GM08714 (cell line): ENCODE measurements around the gene RAB11FIP2.
"Not testable (repeated sequence)": the region's sequence is repeated elsewhere in the genome, so short reads cannot be mapped to it uniquely, and the experiment has no call there.

Experiments
- H3K4me3 ChIP-seq: fragments of 200-500 bp; sonication (Bioruptor generic); 2 replicates; pipeline ENCODE4 v1.5.1; 2014; ENCODE audit warnings: mild to moderate bottlenecking, low read length, inconsistent platforms
- ZNF274 ChIP-seq: IDR thresholded peaks from 2 replicates; pipeline ENCODE4 v1.6.1; 2012; ENCODE audit warnings: mild to moderate bottlenecking, low read depth, low read length

Gene RAB11FIP2, protein sequence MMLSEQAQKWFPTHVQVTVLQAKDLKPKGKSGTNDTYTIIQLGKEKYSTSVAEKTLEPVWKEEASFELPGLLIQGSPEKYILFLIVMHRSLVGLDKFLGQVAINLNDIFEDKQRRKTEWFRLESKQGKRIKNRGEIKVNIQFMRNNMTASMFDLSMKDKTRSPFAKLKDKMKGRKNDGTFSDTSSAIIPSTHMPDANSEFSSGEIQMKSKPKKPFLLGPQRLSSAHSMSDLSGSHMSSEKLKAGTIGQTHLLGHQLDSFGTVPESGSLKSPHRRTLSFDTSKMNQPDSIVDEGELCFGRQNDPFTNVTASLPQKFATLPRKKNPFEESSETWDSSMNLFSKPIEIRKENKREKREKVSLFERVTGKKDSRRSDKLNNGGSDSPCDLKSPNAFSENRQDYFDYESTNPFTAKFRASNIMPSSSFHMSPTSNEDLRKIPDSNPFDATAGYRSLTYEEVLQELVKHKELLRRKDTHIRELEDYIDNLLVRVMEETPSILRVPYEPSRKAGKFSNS

DNA sequence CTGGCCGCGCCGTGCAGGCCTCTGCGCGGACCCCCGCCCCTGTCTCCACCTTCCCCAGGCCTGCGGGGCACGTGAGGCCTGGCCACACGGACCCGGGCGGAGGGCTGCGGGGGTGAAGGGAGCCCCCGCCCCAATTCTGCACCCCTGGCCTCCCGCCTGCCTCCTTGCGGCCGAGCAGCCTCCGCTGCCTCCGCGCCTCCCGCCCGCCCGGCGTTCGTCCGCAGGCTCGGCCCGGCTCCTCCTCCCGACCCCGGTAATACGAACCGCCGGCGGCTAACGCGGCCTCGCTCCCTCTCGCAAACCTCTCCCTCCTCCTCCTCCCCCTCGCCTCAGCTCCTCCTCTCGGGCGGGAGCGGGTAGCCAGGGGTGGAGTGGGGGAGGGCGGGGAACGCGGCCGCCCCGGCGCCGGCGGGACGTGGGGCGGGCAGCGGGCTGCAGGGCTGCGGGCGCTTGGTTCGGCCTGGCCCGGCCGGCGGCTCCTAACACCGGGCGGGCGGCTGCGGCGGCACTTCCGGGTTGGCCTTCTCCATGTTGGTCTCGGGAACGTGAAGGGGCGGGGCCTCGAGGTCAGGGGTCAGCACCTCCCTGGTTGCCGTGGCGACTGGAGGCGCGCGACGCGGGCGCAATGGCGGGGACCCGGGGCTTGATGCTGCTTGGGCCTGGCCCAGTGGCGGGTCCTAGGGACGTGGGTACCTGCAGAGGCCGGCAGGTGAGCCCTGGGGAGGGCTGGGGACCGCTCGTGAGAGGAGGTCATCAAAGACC, at the start of gene RAB11FIP2:
RAB11FIP2 (minus strand) TSS at position 547 of the 762 bp plus-strand sequence. CDS start 778 bp downstream, outside the sequence.
- H3K4me3 ChIP-seq: peak within 1 kb of the TSS; percentile 78
- TF ChIP-seq ZNF274: no peak

DNA sequence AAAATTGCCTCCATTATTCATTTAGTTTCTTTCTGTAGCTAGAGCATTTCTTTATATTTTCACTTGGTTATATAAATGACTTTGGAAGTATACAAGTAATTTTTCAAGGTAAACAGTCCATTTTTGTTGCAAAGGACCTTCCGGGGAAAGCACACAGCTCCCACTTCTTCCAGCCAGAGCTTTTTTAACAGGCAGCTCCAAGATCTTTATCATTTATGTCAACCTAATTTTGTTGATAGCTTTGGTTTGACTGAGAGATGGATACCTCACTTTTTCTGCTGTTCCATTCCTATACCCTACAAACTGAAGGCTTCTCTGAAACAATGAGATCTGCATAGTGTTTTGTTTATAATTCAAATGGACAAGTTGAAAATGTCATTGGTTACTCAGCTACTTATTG, 49.3 kb upstream of the RAB11FIP2 start:
- no peak overlapping the region for H3K4me3 ChIP-seq
- no peak for TF ChIP-seq ZNF274

DNA sequence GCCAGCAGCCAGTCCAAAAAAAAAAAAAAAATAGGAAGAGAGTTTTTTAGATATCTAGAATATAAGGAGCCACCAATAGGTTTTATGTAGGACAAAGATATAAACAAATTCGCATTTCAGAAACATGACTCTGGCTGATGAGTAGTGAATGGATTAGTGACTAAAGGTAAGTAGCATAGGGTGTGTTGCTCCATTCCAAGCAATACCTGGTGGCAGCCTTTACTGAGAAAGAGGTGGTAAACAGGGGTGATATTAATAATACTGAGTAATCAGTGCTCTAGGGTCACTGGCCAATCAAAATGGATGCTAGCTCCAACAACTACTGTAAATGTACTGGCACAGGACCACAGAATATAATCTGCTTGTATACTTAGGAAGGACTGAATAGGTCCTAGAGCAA, 45.5 kb upstream of the RAB11FIP2 start:
- no peak for TF ChIP-seq ZNF274
- H3K4me3 ChIP-seq: no peak overlapping the region

DNA sequence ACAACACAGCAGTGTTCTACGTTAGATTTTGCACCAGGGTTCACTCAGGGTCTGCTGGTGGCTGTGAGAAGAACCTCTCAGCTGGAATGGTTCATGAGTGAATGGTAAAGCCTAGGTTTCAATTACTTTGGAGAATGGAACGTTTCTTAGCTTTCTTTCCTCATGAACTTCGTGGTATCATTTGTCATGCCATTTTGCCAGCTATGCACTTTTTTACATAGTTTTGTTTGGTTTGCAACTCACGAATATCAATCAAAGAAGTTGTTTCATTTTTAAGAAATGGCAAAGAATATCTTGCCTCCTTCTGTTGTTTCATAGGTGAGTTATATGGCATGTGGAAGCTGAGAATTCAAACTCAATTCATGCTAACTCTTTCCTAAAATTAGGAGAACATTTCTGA, 34.1 kb upstream of the RAB11FIP2 start:
- no peak overlapping the region for H3K4me3 ChIP-seq
- no peak for TF ChIP-seq ZNF274

DNA sequence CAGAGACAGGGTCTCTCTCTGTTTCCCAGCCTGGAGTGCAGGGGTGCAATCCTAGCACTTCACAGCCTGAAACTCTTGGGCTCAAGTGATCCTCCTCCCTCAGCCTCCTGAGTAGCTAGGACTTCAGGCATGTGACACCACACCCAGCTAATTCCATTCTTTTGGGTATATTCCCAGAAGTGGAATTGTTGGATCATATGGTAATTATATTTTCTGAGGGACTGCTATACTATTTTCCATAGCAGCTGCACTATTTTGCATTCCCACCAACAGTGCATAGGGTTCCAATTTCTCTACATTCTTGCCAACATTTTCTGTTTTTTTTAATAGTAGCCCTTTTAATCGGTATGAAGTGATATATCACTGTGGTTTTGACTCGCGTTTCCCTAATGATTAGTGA, 30.0 kb upstream of the RAB11FIP2 start:
- no peak for TF ChIP-seq ZNF274
- no peak overlapping the region for H3K4me3 ChIP-seq

DNA sequence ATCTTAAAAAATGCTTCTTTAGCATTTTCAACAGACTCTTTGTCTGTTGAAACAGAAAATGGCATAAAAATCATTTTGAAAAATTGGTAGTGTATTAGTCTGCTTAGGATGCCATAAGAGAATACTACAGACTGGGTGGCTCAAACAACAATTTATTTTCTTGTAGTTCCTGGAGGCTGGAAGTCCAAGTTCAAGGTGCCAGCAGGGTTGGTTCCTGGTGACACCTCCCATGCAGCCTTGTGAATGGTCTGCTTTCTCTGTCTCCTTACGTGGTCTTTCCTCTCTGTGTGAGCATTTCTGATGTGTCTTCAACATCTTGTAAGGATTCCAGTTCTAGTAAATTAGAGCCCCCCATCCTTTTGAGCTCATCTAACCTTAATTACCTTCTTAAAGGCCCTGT, 26.1 kb upstream of the RAB11FIP2 start:
- no peak for TF ChIP-seq ZNF274
- H3K4me3 ChIP-seq: no peak overlapping the region

DNA sequence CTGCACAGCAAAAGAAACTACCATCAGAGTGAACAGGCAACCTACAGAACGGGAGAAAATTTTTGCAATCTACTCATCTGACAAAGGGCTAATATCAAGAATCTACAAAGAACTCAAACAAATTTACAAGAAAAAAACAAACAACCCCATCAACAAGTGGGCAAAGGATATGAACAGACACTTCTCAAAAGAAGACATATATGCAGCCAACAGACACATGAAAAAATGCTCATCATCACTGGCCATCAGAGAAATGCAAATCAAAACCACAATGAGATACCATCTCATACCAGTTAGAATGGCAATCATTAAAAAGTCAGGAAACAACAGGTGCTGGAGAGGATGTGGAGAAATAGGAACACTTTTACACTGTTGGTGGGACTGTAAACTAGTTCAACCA, 20.6 kb upstream of the RAB11FIP2 start:
- H3K4me3 ChIP-seq: not testable (repeated sequence)

DNA sequence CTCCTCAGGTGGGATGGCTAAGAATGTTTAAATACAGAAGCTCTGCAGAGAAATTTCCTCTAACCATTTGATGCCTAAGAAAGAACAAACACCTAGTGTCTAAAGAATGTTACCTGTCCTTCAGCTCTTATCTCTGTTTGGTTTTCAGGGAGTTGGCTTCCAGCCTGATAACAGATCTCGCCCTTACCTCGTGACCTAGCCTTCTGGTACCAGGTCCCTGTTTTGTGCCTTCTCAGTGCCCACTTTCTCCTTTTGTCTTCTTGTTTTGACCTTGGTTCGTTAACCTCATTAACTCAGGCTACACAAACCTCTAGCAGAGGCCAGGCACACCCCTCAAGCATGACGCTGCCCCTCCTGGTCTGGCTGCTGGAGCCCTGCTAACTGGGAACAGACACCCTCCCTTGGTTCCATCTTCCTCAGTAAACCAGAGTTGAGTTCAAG, 16.1 kb upstream of the RAB11FIP2 start:
- no peak for TF ChIP-seq ZNF274
- H3K4me3 ChIP-seq: no peak overlapping the region

DNA sequence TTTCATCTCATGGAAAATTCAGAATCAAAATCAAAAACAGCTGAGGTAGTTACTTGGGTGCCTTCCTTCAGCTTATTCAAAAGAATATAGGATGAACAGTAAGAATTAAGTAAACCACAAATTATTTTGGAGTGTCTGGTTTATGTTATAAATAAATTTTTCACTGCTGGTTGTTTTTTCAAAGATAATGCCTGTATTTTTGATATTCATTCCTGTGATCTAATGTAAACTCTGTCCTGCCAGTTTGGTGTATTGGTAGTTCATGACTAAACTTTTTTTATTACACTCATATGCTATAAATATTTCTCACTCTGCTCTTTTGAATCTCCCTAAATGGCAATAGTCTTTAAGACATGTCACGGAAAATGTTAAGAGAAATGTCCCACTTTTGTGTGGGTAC, 11.6 kb upstream of the RAB11FIP2 start:
- TF ChIP-seq ZNF274: no peak
- H3K4me3 ChIP-seq: no peak overlapping the region

DNA sequence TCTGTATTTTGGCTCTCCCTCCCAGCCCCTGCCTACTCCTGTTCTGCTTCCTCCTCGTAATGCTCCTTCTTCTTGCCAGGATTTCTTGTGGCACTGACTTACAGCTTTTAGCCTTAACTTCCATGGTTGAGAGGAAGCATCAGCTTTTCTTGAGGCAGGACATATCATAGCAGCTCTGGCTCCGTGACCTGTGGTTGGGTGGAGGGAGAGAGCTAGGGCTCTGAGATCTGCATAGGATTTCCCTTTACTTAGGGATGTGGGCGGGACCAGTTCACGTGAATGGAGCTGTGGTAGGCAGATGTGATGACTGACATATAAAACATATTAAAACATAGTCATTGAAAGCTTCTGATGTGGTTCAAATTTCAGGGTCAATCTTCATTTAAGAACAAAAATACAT, 10.6 kb upstream of the RAB11FIP2 start:
- no peak overlapping the region for H3K4me3 ChIP-seq
- TF ChIP-seq ZNF274: no peak

DNA sequence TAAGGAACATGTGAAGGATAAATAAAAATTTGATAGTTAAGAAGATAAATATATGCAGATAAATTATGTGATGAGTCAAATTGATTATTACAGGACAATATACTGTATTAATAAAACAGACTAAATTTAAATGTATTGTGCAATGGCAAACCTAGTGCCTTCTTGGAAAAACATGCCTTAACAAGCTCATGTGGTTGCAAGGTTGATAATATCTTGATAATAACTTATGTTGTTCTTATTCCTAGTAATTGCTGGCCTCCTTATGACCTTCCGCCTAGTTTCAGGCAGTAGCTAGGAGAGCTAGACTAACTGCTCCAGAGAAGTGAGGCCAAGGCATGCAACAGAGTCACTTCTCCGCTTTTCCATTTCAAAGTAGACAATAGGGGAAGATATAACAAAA, 7.6 kb upstream of the RAB11FIP2 start:
- H3K4me3 ChIP-seq: no peak overlapping the region
- no peak for TF ChIP-seq ZNF274

DNA sequence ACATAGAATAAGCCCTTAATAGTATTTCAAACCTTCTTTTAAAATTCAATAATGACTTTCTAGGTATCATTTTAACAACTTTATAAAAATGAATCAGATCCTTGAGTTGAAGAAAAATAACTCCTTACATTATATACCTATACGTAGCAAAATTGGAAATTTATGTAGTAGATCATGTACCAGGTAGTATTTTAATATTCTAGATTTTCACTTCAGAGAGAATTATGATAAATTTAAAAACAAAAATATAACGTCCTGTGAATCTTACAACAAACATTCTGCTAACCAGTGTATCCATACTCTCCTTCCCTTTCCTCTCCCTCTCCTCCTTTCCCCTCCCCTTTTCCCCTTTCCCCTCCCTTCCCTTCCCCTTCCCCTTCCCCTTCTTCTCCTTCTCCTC, 6.1 kb upstream of the RAB11FIP2 start:
- H3K4me3 ChIP-seq: no peak overlapping the region
- no peak for TF ChIP-seq ZNF274

DNA sequence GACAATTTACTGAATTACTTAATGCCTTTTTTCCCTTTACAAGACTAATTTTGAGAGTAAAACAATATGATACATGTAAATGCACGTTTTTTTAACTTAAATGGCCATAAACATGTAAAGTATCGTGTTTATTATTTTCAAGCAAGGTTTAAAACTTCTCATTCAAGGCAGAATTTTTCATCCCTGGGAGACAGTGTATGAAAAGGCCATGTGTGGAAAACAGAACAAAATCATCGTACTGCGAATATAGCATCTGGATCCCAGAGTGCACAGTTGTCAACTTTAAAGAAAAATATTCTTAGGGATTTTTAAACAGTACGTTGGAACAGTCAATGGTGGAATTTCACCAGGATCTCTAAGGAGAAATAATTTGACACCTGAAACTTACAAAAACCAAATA, 1.1 kb upstream of the RAB11FIP2 start:
- TF ChIP-seq ZNF274: no peak
- no peak overlapping the region for H3K4me3 ChIP-seq

DNA sequence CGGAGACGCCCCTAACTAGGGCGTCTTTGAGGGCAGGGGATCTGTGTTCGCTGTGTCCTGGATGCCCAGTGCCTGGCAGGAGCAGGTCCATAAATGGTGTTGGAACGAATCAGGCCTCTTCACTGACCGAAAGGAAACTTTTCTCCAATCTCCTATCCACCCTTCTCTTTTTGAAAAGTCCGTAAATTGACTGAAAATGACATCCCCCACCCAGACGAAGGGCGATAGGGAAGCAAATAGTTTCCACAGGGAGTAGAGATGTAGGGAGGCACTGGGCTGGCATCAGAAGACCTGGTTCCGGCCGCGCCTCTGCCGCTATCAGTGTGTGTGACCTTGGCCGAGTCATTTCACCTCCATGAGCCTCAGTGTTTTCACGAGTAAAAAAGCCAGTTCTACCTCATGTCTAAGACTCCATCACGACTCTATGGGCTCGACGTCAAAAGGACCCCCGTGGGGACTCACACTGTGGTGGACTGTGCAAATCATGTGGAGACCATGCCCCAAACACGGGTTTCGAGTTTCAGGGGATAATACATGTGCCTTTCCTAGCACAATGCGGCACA, 497 bp upstream of the RAB11FIP2 start:
- TF ChIP-seq ZNF274: no peak
- peak overlapping the region; percentile 78; the same call in 1 of the 2 replicates for H3K4me3 ChIP-seq

DNA sequence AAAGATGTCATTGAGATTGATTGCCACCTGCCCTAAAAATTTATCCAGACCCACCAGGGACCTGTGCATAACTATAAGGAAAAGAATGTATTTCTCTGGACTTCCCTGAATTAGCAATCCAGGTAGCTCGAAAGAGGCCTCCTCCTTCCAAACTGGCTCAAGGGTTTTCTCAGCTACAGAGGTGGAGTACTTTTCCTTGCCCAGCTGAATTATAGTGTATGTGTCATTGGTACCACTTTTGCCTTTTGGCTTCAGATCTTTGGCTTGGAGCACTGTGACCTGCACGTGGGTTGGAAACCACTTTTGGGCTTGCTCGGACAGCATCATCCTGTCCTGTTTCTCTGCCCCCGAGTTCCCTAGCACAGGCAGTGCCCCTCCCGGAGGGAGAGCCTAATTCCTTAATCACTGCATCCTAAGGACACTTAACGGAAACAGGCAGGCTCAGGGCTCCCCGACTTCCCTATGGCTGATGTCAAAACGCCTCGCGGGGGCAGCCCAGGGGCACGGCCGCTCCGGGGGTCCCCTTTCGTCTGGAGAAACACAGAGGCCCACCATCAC, 825 bp downstream of the RAB11FIP2 start:
- peak overlapping the region; percentile 78 for H3K4me3 ChIP-seq
- TF ChIP-seq ZNF274: no peak
